Measurements from ENCODE around the gene EPB41. TPM values are rescaled to one million over a fixed set of nuclear protein-coding genes. Genes with fewer than 3 reads are reported as not detected.

Gene EPB41
- polyA plus RNA-seq, 4 donors, result 50.3 to 59.0 (median 55.1) TPM

GRCh38 chr1:29162025-29162424 lies 247.7 kb downstream of the EPB41 start:
- DNase-seq (ENCODE audit: low read depth in 4 of 4, low spot score in 3 of 4), result no peak

DNA sequence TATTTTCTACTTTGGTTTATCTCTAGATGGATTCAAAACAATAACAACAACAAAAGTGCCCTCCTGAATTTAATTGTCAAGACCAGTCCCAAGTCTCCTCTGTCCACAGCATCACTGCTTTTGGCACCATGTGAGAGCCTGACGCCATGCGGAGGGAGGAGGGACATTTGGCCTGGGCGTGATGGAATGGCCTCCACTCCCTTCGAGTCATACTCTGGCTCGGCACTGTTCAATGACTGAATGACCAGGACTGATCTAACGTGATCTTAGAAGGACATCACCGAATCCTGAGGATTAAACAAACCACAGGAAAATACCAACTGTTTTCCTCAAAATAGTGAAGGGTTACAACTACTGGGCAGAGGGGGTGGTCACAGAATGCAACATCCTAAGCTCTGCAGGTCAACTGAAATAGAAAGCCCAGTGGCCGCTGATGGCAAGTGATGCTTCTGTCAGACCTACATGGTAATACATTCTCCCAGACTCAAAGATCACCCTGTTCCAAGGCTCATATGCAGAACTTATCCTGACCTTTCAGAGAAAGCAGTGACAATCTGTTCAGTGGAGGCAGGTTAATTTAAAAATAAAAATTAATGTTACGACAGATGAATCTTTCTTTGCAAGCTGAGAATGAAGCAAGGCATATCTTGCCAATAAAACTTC lies 248.2 kb downstream of the EPB41 start:
- no peak for DNase-seq (ENCODE audit: low read depth in 4 of 4, low spot score in 3 of 4)

GRCh38 chr1:29164588-29164987 lies 250.2 kb downstream of the EPB41 start:
- no peak for DNase-seq (ENCODE audit: low read depth in 4 of 4, low spot score in 3 of 4)

- DNase-seq (ENCODE audit: low read depth in 4 of 4, low spot score in 3 of 4), result no peak
Observed at GRCh38 chr1:29166291-29166878, 252.0 kb downstream of the EPB41 start.

DNA sequence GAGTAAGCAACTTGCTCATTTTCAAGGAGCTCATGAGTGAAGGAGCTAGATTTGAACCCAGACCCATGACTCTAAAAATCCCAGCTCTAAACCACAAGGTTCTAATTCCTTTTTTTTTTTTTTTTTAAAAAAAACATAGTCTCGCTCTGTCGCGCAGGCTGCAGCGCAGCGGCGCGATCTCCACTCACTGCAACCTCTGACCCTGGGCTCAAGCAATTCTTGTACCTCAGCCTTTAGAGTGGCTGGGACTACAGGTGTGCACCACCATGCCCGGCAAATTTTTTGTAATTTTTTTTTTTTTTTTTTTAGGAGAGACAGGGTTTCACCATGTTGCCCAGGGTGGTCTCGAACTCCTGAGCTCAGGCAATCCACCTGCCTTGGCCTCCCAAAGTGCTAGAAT lies 253.5 kb downstream of the EPB41 start:
- no peak for DNase-seq (ENCODE audit: low read depth in 4 of 4, low spot score in 3 of 4)

Other genes with a start within 250 kb of the EPB41 start
- 10 to 100 TPM; 14.8 to 19.4 (median 17.3) TPM for gene GMEB1, start 245.8 kb upstream of the EPB41 start, polyA plus RNA-seq (ENCODE audit: insufficient read length in 4 of 4)
- gene YTHDF2, start 177.6 kb upstream of the EPB41 start, polyA plus RNA-seq (ENCODE audit: insufficient read length in 4 of 4), result 10 to 100 TPM; 70.0 to 97.7 (median 90.0) TPM
- under 1 TPM; 0.29 to 0.63 (median 0.35) TPM for gene OPRD1, start 102.4 kb upstream of the EPB41 start, polyA plus RNA-seq (ENCODE audit: insufficient read length in 4 of 4)
- 10 to 100 TPM; 14.4 to 39.1 (median 16.4) TPM for gene TMEM200B, start 209.3 kb downstream of the EPB41 start, polyA plus RNA-seq (ENCODE audit: insufficient read length in 4 of 4)

All from left renal pelvis (tissue), 4 donors.